Measurements from ENCODE around the gene PTPRG.

The PTPRG gene

GRCh38 chr3:61828880-61829721 lies 267.7 kb downstream of the PTPRG start:
- DNase-seq (ENCODE audit: low read depth): no peak

- DNase-seq (ENCODE audit: low read depth): no peak
Observed at GRCh38 chr3:61829722-61830350, 268.5 kb downstream of the PTPRG start.

- DNase-seq (ENCODE audit: low read depth): no peak
Observed at GRCh38 chr3:61831973-61832372, 270.6 kb downstream of the PTPRG start.

- DNase-seq (ENCODE audit: low read depth): no peak
Observed at GRCh38 chr3:61832375-61833229, 271.2 kb downstream of the PTPRG start.

- no peak for DNase-seq (ENCODE audit: low read depth)
Observed at GRCh38 chr3:61839256-61839655, 277.9 kb downstream of the PTPRG start.

GRCh38 chr3:61841111-61841845 lies 279.9 kb downstream of the PTPRG start:
- no peak for DNase-seq (ENCODE audit: low read depth)

GRCh38 chr3:61841988-61842387 lies 280.6 kb downstream of the PTPRG start:
- DNase-seq (ENCODE audit: low read depth): no peak

- DNase-seq (ENCODE audit: low read depth): no peak
Observed at GRCh38 chr3:61844346-61844745, 283.0 kb downstream of the PTPRG start.

GRCh38 chr3:61846488-61846887 lies 285.1 kb downstream of the PTPRG start:
- no peak for DNase-seq (ENCODE audit: low read depth)

- no peak for DNase-seq (ENCODE audit: low read depth)
Observed at GRCh38 chr3:61847784-61848462, 286.6 kb downstream of the PTPRG start.

- no peak for DNase-seq (ENCODE audit: low read depth)
Observed at GRCh38 chr3:61848885-61849284, 287.5 kb downstream of the PTPRG start.

GRCh38 chr3:61853912-61854311 lies 292.5 kb downstream of the PTPRG start:
- no peak for DNase-seq (ENCODE audit: low read depth)

- no peak for DNase-seq (ENCODE audit: low read depth)
Observed at GRCh38 chr3:61855211-61855610, 293.8 kb downstream of the PTPRG start.

- no peak for DNase-seq (ENCODE audit: low read depth)
Observed at GRCh38 chr3:61857297-61857696, 295.9 kb downstream of the PTPRG start.

- DNase-seq (ENCODE audit: low read depth): no peak
Observed at GRCh38 chr3:61858054-61858453, 296.7 kb downstream of the PTPRG start.

- DNase-seq (ENCODE audit: low read depth): no peak
Observed at GRCh38 chr3:61861410-61861809, 300.0 kb downstream of the PTPRG start.

- DNase-seq (ENCODE audit: low read depth): no peak
Observed at GRCh38 chr3:61862614-61863289, 301.4 kb downstream of the PTPRG start.

GRCh38 chr3:61863579-61863978 lies 302.2 kb downstream of the PTPRG start:
- DNase-seq (ENCODE audit: low read depth): no peak

GRCh38 chr3:61864886-61865285 lies 303.5 kb downstream of the PTPRG start:
- DNase-seq (ENCODE audit: low read depth): no peak

- no peak for DNase-seq (ENCODE audit: low read depth)
Observed at GRCh38 chr3:61865466-61866152, 304.2 kb downstream of the PTPRG start.
